AG08395 (cell line): ENCODE measurements around the gene ZNF594.
"Not testable (repeated sequence)": the region's sequence is repeated elsewhere in the genome, so short reads cannot be mapped to it uniquely, and the experiment has no call there.

Source experiments
- DNase-seq: peaks from one replicate; pipeline ENCODE4 v3.0.0; 2012; ENCODE audit warnings: mixed read lengths, low spot score

The ZNF594 gene

GRCh38 chr17:5136580-5137412 is 54.9 kb downstream of the ZNF594 start:
- not testable (repeated sequence) for DNase-seq

- no peak for DNase-seq
These were observed 55.7 kb downstream of the ZNF594 start for GRCh38 chr17:5135726-5136579.

GRCh38 chr17:5135131-5135712 is 56.4 kb downstream of the ZNF594 start:
- not testable (repeated sequence) for DNase-seq

- DNase-seq, result not testable (repeated sequence)
These were observed 57.1 kb downstream of the ZNF594 start for GRCh38 chr17:5134571-5134970.

GRCh38 chr17:5133961-5134360 is 57.7 kb downstream of the ZNF594 start:
- DNase-seq, result not testable (repeated sequence)

GRCh38 chr17:5133311-5133710 is 58.4 kb downstream of the ZNF594 start:
- no peak for DNase-seq

GRCh38 chr17:5132503-5133225 is 59.0 kb downstream of the ZNF594 start:
- DNase-seq, result not testable (repeated sequence)

GRCh38 chr17:5131799-5132502 is 59.7 kb downstream of the ZNF594 start:
- DNase-seq, result not testable (repeated sequence)

- DNase-seq, result no peak
These were observed 60.4 kb downstream of the ZNF594 start for GRCh38 chr17:5131146-5131715.

GRCh38 chr17:5130687-5131086 is 61.0 kb downstream of the ZNF594 start:
- DNase-seq, result not testable (repeated sequence)

GRCh38 chr17:5130261-5130660 is 61.4 kb downstream of the ZNF594 start:
- not testable (repeated sequence) for DNase-seq

GRCh38 chr17:5129770-5130169 is 61.9 kb downstream of the ZNF594 start:
- DNase-seq, result not testable (repeated sequence)
